NK-92 treated with Interleukin-12 subunit alpha and Interleukin-12 subunit beta, amount 100 ng/mL, for 24 hours (cell line): Measurements from ENCODE around the gene SPAG17.

Source experiments
- DNase-seq: peaks from one replicate; lab custom pipeline; 2025; lab: John Stamatoyannopoulos, UW

The SPAG17 gene

DNA sequence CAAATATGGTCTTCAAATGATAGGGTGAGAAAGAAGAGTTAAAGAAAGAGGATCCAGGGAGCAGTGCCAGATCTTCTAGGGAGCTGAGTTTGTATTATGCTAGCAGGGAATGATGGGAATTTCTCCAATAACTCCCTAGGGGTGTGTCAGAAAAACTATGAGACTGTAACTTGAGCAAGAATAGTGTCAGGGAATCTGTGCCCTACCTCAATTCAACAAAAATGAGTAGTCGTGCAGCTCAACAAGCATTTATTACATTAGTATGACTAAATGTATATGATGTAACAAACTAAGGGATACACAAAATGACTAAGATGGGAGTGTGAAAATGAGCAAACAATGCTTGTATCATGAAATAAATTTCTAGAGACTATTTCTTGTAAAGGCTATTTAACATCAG, 24.2 kb downstream of the SPAG17 start:
- DNase-seq: no peak

DNA sequence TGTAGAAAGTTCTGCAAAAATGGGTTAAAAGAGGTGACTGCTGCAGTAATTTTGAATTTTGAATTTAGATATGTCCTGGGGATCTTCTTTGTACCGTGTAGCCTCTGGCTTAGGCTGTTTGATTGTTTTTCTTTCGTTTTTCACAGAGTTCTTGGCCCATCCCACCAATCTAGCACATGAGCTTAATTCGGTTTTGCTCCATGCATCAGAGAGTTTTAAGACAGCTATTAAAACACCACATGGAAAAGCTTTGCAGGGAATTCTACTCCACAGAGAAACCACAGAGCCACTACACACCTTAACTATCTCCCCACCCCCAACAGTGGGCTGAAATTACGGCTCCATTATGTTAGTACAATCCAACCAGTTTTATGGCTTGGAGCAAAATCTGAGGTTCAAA, 25.5 kb downstream of the SPAG17 start:
- DNase-seq: no peak

DNA sequence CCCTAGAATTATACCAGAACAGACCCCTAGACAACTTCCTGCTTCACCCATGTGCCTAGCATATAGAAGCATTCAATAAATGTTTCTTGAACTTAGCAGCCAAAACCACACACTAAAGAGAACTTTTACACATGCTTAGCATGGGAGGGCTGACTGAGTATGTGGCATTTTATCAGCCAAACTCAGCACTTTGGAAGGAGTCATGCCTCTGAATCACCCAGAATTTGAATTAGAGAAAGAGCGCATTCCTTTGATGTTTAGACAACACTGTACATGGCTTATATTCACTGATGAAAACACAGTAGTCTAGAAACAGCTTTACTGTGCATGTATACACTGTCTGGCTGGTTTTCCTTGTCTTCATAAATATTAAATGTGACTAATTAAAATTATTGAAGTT, 26.1 kb downstream of the SPAG17 start:
- no peak for DNase-seq

DNA sequence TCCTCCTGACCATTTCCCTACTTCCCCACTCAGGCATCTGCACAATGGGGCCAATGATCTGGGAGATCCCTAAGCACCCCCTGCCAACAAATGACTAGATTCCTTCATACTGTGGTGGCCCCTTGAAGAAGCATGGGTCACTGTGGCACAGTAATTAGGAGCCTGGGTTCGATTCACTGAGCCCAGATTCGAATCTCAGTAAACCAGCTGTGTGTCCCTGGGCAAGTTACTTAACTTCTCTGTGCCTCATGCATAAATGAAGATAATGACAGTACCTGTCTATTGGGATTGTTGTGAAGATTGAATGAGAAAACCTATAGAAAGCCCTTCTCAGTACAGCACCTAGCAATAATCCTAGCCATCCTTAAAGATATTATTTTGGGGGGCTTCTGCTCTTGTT, 27.5 kb downstream of the SPAG17 start:
- DNase-seq: no peak

DNA sequence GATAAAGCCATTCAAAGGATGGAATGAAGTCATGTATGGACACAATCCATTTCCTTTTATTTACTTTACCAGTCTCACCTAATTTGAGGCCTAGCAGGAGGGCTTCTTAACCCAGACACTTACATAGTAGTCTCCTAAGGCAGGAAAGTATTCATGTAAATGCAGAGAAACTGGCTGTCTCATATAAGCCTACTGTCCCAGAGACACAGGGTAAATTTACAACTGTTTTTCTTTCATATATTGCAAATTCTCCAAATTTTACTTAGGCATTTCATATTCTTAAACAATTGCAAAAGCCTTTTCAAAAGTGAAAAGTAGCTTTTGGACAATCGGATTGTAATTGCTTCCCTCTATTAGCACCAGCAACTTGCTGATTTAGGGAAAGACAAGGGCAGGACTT, 29.9 kb downstream of the SPAG17 start:
- no peak for DNase-seq

DNA sequence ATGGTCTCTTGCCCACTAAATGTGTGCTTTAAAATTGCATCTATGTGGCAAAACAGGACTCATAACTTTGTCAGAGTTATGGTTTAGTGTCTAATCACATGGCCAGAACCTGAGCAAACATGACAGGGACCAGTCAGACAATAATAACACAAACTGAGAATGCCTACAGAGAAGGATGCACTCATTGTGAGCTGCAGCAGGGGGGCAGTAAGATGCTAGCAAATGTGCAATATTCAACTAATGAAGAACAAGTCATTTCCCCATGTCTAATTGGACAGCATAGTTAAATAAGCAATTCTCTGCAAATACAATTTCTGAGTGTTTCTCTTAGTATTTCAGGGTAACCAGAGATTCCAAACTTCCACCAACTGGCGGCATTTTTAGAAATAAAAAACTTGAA, 30.8 kb downstream of the SPAG17 start:
- no peak for DNase-seq

DNA sequence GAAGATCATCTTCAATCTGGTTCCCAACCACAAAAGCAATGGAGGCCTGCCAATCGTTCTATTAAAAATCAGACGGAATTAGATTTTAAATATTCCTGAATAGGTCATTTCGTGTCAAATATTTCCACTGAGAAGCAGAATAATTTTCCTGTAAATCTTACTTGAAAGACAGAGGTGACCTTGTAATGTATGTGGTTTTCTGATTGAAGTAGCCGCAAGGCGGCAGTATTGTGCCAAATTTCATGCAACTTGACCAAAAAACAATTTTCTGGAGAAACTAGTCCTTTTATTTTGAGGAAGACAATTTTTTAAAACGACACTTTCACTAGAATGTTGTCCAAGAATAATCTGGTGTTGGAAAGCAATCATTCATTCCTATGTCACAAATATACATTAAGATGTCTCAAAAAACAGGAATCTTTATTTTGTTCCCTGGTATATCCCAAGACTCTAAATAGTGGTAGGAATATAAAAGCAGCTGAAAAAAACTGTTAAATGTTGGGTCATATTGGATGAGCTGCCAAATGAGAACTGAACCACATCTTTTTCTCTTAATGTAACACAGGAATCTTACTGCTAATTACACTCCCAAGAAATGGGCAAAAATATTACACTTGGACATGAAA, 33.6 kb downstream of the SPAG17 start:
- DNase-seq: peak; percentile 12

DNA sequence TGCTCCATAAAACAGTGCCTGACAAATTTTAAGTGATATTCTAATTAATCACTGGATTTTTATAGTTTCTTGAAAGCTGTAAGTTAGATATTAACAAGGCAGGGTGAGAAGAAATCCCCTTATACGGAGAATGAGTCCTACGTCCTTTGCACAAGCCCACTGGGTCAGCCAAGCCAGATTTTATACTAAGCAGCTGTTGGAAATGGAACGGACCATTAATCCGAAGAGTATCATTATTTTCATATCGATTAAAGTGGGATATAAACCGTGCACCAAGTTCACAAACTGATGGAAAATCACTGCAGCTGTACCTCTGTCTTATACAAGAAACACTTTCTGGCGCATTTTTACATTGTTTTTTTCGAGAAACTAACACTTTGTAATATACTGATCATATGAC, 35.2 kb downstream of the SPAG17 start:
- DNase-seq: no peak

DNA sequence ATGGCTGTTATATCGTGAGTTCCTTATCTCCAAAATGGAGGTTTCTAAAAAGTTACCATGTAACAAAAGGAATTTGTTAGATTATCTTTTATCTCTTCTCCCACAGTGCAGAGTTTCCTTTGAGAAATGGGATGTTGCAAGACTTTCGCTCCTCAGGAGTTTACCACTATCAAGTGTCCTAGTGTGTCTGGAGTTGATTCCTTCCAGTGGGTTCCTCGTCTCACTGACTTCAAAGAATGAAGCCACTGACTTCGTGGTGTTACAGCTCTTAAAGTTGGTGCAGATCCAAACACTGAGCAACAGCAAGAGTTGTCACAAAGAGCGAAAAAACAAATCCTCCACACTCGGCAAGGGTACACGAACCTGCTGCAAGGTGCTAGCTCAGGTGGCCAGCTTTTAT, 37.0 kb downstream of the SPAG17 start:
- DNase-seq: no peak

DNA sequence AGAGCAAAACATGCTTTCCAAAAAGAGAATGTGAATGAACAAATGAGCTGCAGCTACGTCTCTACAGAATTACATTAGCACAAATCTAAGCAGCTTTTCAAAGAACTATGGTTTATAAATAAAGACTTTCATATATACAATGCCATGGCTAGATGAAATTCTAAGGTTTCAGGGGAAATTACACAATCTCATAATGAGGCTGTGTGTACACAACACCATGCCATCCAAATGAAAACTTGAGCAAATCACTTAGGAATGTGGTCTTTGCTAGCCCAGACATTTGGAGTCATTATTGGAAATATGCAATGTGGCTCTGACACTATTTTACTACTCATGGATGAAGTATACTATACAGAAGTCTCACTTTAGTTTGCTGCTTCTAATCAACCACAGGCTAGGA, 37.5 kb downstream of the SPAG17 start:
- DNase-seq: no peak

DNA sequence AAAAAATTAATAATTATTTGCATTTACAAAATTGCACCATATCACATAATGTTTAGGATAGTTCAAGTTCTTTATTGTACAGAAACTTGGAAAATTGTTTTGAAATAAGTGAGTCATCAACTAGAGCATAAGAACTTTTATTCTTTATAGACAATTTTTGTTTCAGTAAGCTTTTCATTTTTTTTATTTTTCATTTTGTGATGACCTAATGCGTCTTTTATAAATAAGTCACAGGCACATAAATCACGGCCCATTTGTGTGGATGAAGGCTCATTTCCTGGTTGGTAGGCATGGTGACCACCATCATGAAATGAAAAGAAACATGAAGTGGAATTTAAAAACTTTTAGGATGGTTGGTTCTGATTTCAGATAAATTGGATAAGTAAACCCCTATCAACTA, 39.3 kb downstream of the SPAG17 start:
- no peak for DNase-seq

DNA sequence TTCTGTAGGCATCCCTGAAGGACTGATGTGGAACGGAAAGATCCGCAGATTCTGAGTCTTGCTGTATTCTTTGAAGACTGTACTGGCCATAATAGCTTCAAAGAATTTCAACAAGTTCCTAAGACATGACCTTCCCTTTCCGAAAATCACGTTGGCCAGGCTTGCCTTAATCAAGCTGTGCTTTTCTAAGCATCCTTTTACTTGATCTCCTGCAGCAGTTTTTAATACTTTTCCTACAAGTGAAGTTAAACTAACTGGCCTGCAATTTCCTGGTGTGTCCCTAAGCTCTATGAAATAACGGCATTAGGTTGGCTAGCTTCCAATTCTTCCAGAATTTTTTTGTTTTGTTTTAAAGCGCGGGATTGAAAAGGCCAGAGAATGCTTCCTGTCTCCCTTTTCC, 40.3 kb downstream of the SPAG17 start:
- no peak for DNase-seq

DNA sequence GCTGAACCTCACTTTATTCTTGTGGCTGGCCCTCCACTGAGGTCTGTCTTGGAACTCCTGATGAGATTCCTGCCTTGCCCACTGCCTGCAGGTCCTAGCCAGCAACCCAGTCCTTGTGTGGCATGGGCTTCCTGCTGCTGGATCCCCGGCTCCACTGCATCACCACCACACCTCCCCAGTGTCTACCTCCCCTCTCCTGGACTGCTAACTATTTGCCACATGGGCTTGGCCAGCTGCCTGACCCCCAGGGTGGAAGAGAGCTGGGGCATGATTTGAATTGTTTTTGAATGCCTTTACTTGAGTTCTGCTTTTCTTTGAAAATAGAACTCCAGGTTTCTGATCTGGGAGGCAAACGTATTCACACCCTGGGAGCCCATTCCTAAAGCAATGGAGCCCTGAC, 41.2 kb downstream of the SPAG17 start:
- DNase-seq: no peak

DNA sequence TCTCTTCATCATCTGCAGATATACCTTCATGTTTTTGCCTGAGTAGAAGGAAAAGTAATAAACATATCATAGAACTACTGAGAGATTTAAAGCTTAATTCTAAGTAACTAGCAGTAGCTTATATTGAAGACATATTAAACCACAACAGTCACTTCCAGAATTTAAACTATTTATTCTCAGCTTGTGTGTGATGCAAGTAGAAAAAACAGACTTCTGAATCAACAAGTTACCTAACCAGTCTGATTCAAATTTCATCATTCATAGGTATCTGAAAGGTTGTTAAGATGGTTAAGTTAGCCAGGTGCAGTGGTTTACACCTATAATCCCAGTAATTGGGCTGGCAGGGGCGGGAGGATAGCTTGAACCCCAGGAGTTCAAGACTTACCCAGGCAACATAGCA, 41.9 kb downstream of the SPAG17 start:
- DNase-seq: no peak

DNA sequence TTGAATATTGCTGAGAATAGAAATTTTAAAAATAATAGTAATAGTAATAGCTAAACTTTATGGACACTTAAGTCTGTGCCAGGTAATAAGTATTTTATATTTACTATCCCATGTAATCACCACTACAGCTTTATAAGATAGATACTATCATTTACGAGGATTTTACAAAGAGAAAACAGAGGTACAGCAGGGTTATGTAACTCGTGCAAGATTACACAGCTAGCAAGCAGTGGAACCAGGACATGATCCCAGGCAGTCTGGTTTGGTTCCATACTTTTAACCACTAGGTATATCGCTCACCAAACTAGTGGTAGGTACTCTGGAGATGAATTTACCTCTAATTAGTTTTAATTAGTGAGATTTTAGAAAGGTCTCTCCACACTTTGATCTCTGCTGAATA, 42.5 kb downstream of the SPAG17 start:
- no peak for DNase-seq

DNA sequence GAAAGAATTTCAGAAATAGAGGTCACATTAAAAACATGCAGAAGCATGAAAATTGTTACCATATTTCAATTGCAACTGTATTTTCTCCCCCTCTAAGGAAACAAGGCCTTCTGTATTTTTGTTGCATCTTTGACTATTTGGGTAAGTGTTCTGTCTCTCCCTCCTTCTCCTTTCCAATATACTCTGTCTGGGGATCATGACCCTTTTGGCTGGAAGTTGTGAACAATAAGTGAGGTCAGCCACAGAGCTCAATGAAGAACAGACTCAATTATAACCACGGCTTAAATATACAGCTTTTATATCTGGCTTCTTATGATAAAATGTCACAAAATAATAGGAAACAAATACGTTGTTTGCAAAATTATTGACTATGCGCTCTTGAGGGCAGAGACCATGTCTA, 47.1 kb downstream of the SPAG17 start:
- no peak for DNase-seq

DNA sequence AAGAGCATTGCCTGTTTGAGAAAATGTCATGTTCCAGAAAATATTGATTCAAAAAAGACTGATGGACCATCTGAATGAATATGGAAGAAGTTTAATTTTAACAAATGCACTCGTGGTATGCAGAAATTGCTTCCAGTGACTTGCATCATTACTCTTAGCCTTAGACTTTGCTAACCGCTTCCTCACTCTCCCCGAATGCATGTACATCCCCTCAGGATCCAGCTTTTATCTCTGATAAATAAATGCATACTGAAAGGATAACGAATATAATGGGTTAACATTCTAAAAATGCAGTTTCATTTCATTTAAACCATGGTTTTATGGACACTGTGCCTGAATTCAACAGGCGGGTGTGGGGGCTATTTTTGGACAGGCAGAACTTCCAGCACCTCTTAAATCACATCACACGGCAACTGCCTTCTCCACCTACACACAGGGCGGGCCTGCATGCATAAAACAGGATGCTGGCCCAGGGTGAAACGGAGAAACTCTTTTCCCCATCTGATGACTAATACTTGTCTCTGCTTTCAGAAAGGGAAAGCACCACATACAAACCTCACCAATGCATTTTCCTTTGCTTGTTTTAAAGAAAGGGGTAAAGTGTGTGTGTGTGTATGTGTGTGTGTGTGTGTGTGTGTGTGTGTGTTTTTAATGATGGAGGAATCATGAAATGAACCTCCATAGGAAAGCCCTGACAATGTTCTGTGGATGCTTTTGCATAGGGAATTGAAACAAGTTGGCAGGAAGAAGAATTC, 48.7 kb downstream of the SPAG17 start:
- no peak for DNase-seq

DNA sequence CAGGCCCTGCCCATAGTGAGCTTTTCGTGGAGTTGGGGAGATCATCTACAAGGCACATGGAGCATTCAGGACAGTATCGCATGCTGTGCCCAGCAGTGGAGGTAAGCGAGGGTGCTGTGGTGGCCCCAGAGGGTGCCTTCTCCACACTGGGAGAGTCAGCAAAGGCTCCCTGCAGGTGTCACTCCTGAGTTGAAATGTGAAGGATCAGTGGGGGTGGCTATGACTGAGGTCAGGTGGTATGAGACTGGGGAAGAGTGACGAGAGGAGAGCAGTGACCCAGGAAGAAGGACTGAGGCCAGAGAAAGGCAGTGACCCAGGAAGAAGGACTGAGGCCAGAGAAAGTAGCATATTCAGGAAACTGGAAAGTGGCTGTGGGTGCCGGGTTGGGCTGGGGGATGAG, 53.0 kb downstream of the SPAG17 start:
- no peak for DNase-seq

DNA sequence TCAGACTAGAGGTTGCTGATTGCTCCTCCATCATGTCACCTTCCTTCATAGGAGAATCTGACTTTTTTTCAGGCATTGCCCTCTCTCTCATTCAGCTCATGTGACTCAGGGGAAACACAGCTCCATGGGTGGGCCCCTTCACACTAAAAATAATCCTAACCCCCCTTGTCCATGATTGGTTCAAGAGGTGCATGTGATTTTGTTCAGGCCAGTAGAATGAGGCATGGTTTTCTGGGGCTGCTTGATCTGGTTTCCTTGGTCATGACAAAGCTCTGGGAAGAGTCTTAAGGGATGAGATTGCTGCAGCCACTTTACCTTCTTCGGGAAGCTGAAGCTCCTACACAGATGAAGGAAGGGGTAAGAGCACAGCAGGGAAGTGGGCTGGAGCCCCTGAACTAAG, 56.3 kb downstream of the SPAG17 start:
- no peak for DNase-seq

DNA sequence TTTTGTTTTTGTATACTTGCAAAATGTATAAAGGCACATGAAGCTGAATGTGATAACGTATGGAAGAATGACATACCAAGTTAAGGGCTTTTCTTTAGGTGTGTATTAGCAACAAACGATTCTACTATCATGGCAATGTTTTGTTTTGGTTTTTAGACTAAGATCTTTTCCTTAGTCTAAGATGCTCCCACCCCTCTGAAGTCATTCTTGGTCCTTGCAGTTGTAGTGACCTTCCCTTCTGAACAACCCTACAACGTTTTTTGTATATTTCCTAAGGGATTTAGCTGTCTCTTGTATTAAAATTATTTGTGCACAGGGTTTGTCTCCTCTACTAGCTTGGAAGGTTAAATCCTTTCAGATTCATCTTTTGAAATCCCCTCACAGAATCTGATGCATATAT, 61.0 kb downstream of the SPAG17 start:
- no peak for DNase-seq

DNA sequence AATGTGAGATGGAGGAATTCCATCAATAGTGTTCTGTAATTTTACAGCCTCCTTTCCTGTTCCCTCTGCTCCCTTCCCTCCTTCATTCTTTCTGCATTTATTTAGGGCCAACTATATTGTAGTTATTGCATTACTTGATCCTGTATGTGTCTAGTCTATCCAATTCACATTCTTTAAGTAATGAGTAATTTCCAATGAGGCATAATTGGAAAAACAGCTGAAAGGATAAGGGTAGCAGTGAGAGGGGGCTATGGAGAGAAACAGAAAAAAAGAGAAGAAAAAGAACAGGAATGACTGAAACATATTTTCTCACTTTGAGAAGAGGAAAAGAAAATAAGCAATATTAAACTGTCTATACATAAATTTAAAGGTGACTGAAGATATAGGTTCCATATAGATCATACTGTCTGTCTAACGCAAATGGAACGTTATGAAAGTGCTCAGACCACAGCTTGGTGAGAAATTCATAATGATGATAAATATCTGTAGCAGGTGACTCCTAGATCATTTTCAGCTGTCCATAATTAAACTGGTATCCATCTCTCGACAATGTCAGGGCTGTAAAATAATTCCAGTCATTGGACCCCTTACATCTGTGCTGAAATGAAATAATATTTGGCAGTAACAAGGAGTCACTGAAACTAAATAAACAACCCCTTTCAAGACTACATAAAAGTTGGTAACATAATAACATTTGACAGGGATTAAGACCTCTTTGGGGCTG, 61.8 kb downstream of the SPAG17 start:
- no peak for DNase-seq

DNA sequence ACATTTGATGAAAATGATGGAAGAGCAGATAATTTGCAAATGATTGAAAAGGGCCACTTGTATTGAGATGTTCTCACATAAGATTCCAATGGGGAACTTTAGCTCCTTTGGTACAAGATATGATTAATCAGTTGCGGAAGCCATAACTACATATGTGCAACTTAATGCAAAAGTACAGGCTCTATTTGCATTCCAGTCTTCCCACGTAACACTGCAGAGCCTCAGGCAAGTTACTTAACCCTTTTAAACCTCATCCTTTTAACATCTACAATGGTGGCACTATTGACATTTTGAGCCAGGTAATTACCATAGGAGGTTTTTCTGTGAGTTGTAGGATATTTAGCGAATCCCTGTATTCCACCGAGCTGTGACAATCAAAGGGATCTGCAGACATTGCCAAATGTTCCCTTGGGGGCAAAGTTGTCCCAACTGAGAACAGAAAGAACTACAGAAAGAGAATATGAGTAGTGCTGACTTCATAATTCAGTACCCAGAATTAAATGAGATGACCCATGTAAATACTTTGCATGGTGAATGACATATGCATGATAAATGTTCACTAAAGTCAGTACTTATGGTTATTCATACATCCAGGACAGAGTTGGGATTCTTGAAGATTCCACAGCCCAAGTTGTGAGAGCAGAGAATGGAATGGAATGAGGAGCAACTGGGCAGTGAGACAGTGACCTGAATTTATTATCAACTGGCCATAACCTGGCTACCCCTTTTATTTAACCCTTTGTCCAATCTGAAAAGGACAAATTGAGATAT, 62.6 kb downstream of the SPAG17 start:
- DNase-seq: no peak
